Neuronal stem cell (in vitro differentiated cells): ENCODE measurements around the gene NDUFAF3.

Source experiments
- DNase-seq: peaks from one replicate; pipeline ENCODE4 v3.0.0-alpha.2; 2013; ENCODE audit warnings: low spot score
- H2AFZ ChIP-seq: one replicate; pipeline ENCODE4 v1.6.1; 2013; ENCODE audit warnings: mild to moderate bottlenecking, low read length, inconsistent platforms
- H2AK5ac ChIP-seq: 2 replicates; pipeline ENCODE4 v1.6.1; 2013; ENCODE audit warnings: low read depth, mild to moderate bottlenecking, inconsistent platforms, low read length, moderate library complexity, mixed read lengths
- H2BK120ac ChIP-seq: 2 replicates; pipeline ENCODE4 v1.6.1; 2013; ENCODE audit warnings: low read depth, mild to moderate bottlenecking, inconsistent platforms, low read length, moderate library complexity, mixed read lengths
- H2BK12ac ChIP-seq: one replicate; pipeline ENCODE4 v1.6.1; 2013; ENCODE audit warnings: low read length, inconsistent platforms
- H2BK15ac ChIP-seq: 2 replicates; pipeline ENCODE4 v1.6.1; 2013; ENCODE audit warnings: mild to moderate bottlenecking, low read length, inconsistent platforms, mixed read lengths
- H2BK5ac ChIP-seq: one replicate; pipeline ENCODE4 v1.6.1; 2013; ENCODE audit warnings: inconsistent platforms, mild to moderate bottlenecking, low read length, moderate library complexity
- H3K14ac ChIP-seq: one replicate; pipeline ENCODE4 v1.6.1; 2013; ENCODE audit warnings: low read length, inconsistent platforms
- H3K18ac ChIP-seq: 2 replicates; pipeline ENCODE4 v1.6.1; 2013; ENCODE audit warnings: low read length, inconsistent platforms
- H3K23ac ChIP-seq: 2 replicates; pipeline ENCODE4 v1.6.1; 2013; ENCODE audit warnings: low read depth, mild to moderate bottlenecking, mixed read lengths, low read length, inconsistent platforms; ENCODE audit not compliant: poor library complexity
- H3K27ac ChIP-seq: replicated peaks from 3 replicates; pipeline ENCODE4 v1.5.1; 2013; ENCODE audit warnings: low read length, inconsistent platforms
- H3K27me3 ChIP-seq, 3 experiments: 2 replicates each; pipeline ENCODE4 v1.6.1; 2013; ENCODE audit warnings: low read length in 3 of 3, mild to moderate bottlenecking in 2 of 3, inconsistent platforms in 1 of 3, low read depth in 1 of 3, mixed read lengths in 1 of 3, moderate library complexity in 1 of 3; ENCODE audit not compliant: control insufficient read depth in 3 of 3, insufficient read depth in 3 of 3
- H3K36me3 ChIP-seq, 2 donors: replicated peaks in 1 of 2; 2 replicates each; pipeline ENCODE4 v1.6.1; 2013; ENCODE audit warnings: low read length in 2 of 2; ENCODE audit not compliant: control insufficient read depth in 2 of 2, insufficient read depth in 2 of 2
- H3K4ac ChIP-seq: 2 replicates; pipeline ENCODE4 v1.6.1; 2013; ENCODE audit warnings: inconsistent platforms, mild to moderate bottlenecking, low read length, moderate library complexity
- H3K4me1 ChIP-seq, 2 donors: 1 replicate in 1 of 2; 2 replicates in 1 of 2; pipeline ENCODE4 v1.6.1; 2013; ENCODE audit warnings: low read length in 2 of 2, low read depth in 1 of 2; ENCODE audit not compliant: control insufficient read depth in 2 of 2, insufficient read depth in 1 of 2
- H3K4me2 ChIP-seq: one replicate; pipeline ENCODE4 v1.6.1; 2013; ENCODE audit warnings: mild to moderate bottlenecking, low read length, inconsistent platforms; ENCODE audit not compliant: insufficient read depth, poor library complexity, severe bottlenecking
- H3K4me3 ChIP-seq, 2 donors: 2 replicates each; pipeline ENCODE4 v1.5.1; 2013; ENCODE audit warnings: low read length in 2 of 2, mild to moderate bottlenecking in 2 of 2, inconsistent platforms in 1 of 2, moderate library complexity in 1 of 2
- H3K79me1 ChIP-seq: one replicate; pipeline ENCODE4 v1.6.1; 2013; ENCODE audit warnings: low read depth, mild to moderate bottlenecking, inconsistent platforms, low read length, moderate library complexity
- H3K9ac ChIP-seq: one replicate; pipeline ENCODE4 v1.6.1; 2013; ENCODE audit warnings: mild to moderate bottlenecking, low read depth, low read length, inconsistent platforms; ENCODE audit not compliant: poor library complexity
- H3K9me3 ChIP-seq, 2 donors: replicated peaks in 1 of 2; 2 replicates each; pipeline versions ENCODE3 to v1.6.1; 2013; ENCODE audit warnings: low read length in 2 of 2, mild to moderate bottlenecking in 2 of 2, inconsistent platforms in 1 of 2, low read depth in 1 of 2, mixed read lengths in 1 of 2, moderate library complexity in 1 of 2; ENCODE audit not compliant: control insufficient read depth in 2 of 2, insufficient read depth in 1 of 2
- H4K8ac ChIP-seq: one replicate; pipeline ENCODE4 v1.6.1; 2013; ENCODE audit warnings: low read depth, mild to moderate bottlenecking, inconsistent platforms, low read length, moderate library complexity
- H4K91ac ChIP-seq: one replicate; pipeline ENCODE4 v1.6.1; 2013; ENCODE audit warnings: low read length, low read depth, mild to moderate bottlenecking, inconsistent platforms; ENCODE audit not compliant: poor library complexity
- WGBS, 2 donors: extraction: QIAGEN DNeasy Blood & Tissue Kit; methylation state at CpG; one replicate each; pipeline ENCODE4 v1.1.7; 2013; ENCODE audit warnings: missing lambda C conversion rate in 2 of 2, mixed read lengths in 1 of 2; ENCODE audit not compliant: insufficient read length in 2 of 2, insufficient replicate concordance in 1 of 2; ENCODE audit errors: extremely low coverage in 2 of 2; 5-methylcytosine and 5-hydroxymethylcytosine counted together

Gene NDUFAF3

DNA sequence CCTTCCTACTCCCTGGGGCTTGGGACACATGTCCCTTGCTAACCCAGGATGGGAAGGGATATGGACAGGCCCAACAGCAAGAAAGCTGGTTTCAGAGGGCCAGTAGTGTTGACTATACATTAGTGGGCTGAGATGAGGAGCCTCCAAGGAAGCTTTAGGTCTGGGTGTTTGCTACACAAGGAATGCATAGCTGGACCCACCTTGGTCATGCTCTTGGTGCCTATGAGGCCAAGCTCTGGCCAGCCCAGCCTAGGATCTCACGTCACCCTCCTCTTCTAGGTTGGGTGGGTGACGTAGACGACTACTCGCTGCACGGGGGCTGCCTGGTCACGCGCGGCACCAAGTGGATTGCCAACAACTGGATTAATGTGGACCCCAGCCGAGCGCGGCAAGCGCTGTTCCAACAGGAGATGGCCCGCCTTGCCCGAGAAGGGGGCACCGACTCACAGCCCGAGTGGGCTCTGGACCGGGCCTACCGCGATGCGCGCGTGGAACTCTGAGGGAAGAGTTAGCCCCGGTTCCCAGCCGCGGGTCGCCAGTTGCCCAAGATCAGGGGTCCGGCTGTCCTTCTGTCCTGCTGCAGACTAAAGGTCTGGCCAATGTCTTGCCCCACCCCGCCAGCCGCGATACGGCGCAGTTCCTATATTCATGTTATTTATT, 15.4 kb upstream of the NDUFAF3 start:
- Histone ChIP-seq H2AK5ac (peak overlapping the region; percentile 97), H2AFZ (peak overlapping the region; percentile 89), H2BK12ac (peak overlapping the region; percentile 43), H2BK120ac (peak overlapping the region; percentile 88), H3K36me3 (peaks cover 9 to 29% of the 10 kb centered on the region in 2 donors), H3K14ac (no peak overlapping the region), H3K9me3 (no peaks in the 10 kb centered on the region), H3K18ac (peak overlapping the region; percentile 95), H3K4me3 (peak overlapping the region; percentile 83 to 97), H4K8ac (no peak overlapping the region), H3K9ac (peak overlapping the region; percentile 95), H3K4me1 (peaks cover 13 to 15% of the 10 kb centered on the region in 2 donors), H2BK5ac (no peak overlapping the region), H3K79me1 (peaks cover 12% of the 10 kb centered on the region), H3K27ac (no peak overlapping the region), H2BK15ac (peak overlapping the region; percentile 92), H3K4me2 (peak overlapping the region; percentile 97), H3K23ac (peak overlapping the region; percentile 95), H3K4ac (peak overlapping the region; percentile 39), H3K27me3 (no peaks in the 10 kb centered on the region), H4K91ac (peak overlapping the region; percentile 79)
- no CpG with 5 or more reads among the region's 32 CpGs for WGBS, 2 donors
- DNase-seq, result no peak

DNA sequence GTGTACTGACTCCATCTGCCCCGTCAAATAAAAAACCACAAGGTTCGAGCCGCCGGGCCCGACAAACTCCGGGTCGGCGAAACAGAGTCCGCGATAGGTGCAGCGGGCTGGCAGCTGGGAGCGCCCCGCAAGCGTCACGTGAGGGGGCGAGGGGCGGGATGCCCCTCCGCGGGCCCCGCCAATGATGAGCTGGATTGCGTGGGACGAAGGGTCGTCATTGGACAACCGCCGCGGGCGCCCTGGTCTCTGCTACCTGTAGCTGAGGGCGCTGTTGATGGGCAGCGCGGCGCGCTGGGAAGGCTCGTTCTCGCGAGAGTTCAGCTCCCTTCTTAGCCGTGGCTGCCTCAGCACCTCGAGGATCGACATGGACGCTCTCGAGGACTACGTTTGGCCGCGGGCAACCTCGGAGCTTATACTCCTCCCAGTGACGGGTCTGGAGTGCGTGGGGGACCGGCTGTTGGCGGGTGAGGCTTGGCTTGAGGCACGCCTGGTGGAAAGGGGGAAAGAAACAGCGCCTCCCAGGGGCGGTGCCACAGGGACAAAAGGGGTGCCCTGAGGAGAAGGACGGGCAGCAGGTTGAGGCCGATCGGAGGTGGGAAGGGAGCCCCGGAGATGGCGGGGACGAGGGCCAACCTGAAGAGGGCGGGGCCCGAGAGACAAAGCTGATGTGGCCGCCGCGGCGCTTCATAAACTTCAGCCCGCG, 14.7 kb upstream of the NDUFAF3 start, which contains the start of gene WDR6:
TSS of gene WDR6 (plus strand) at position 324 of the 703 bp plus-strand sequence. CDS start at position 365, 41 bp downstream.
- Histone ChIP-seq H2BK5ac (peak within 1 kb of the TSS; percentile 94), H3K27ac (peak within 1 kb of the TSS; percentile 95), H3K4me1 (peaks cover 13 to 15% of the 10 kb centered on the region in 2 donors), H2BK15ac (peak within 1 kb of the TSS; percentile 92), H4K91ac (peak within 1 kb of the TSS; percentile 99), H3K14ac (peak within 1 kb of the TSS; percentile 97), H3K9me3 (no peaks in the 10 kb centered on the region), H2BK12ac (peak within 1 kb of the TSS; percentile 43), H2BK120ac (peak within 1 kb of the TSS; percentile 88), H3K4me2 (peak within 1 kb of the TSS; percentile 97), H3K4me3 (peak within 1 kb of the TSS; percentile 83 to 97), H2AFZ (peak within 1 kb of the TSS; percentile 89), H4K8ac (no peak within 1 kb of the TSS), H3K18ac (peak within 1 kb of the TSS; percentile 99), H3K4ac (peak within 1 kb of the TSS; percentile 96), H3K9ac (peak within 1 kb of the TSS; percentile 100), H3K79me1 (peaks cover 17% of the 10 kb centered on the region), H3K36me3 (peaks cover 15 to 35% of the 10 kb centered on the region in 2 donors), H2AK5ac (peak within 1 kb of the TSS; percentile 97), H3K23ac (peak within 1 kb of the TSS; percentile 95), H3K27me3 (no peaks in the 10 kb centered on the region)
- DNase-seq, result peak; percentile 96
- whole genome bisulfite sequencing, 2 donors, result no CpG with 5 or more reads among the region's 65 CpGs

DNA sequence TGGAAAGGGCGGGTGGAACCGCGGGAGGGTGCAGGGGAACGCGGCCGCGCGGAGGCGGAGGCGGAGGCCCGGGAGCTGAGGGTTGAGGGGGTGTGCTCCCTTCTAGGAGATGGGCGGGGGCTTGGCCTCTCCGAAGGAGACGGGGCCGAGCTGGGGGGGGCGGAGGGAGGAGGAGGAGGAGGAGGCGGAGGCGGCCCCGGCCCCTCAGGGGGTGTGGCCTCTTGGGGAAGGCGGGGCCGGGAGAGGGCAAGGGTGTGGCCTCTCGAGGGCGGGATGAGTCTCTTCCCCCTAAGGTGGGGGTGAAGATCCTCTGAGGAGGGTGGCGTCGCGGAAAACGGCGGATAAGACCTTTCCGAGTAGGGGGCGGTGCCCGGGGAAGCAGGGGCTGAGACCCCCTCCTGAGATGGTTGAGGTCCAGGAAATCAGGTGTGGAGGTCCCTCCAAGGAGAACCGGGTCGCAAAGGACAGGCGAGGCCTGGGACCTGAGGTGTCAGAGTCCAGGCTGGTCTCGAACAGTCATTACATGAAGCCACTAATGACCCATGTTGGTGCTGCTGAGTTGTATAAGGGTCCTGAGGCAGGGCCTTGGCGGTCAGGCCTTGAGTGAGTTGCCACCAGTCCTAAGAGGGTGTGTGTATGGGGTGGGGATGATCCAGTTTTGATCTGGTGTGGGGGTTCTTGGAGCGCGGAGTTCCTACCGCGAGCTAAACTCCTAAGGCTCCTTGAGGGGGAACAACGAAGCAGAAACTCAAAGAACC, 14.0 kb upstream of the NDUFAF3 start:
- WGBS, 2 donors, result no CpG with 5 or more reads among the region's 41 CpGs
- H2AFZ ChIP-seq, result peak overlapping the region; percentile 89
- peak overlapping the region; percentile 95 for H3K27ac ChIP-seq
- H3K36me3 ChIP-seq, result peaks cover 20 to 43% of the 10 kb centered on the region in 2 donors
- no peaks in the 10 kb centered on the region for H3K27me3 ChIP-seq
- peak overlapping the region; percentile 67 for H3K23ac ChIP-seq
- H2BK5ac ChIP-seq, result peak overlapping the region; percentile 94
- peak overlapping the region; percentile 77 for H2AK5ac ChIP-seq
- peak overlapping the region; percentile 100 for H3K9ac ChIP-seq
- H3K79me1 ChIP-seq, result peaks cover 20% of the 10 kb centered on the region
- H3K14ac ChIP-seq, result peak overlapping the region; percentile 97
- H2BK12ac ChIP-seq, result no peak overlapping the region
- H3K4me3 ChIP-seq, result peak overlapping the region; percentile 83 to 97
- peak overlapping the region; percentile 81 for H3K4me2 ChIP-seq
- H3K4me1 ChIP-seq, result peaks cover 13 to 15% of the 10 kb centered on the region in 2 donors
- H2BK15ac ChIP-seq, result no peak overlapping the region
- no peaks in the 10 kb centered on the region for H3K9me3 ChIP-seq
- peak; percentile 86 for DNase-seq
- peak overlapping the region; percentile 96 for H3K4ac ChIP-seq
- peak overlapping the region; percentile 99 for H4K91ac ChIP-seq
- H4K8ac ChIP-seq, result no peak overlapping the region
- H2BK120ac ChIP-seq, result peak overlapping the region; percentile 37
- peak overlapping the region; percentile 99 for H3K18ac ChIP-seq
